Measurements from ENCODE around the gene SRGAP1.

DNA sequence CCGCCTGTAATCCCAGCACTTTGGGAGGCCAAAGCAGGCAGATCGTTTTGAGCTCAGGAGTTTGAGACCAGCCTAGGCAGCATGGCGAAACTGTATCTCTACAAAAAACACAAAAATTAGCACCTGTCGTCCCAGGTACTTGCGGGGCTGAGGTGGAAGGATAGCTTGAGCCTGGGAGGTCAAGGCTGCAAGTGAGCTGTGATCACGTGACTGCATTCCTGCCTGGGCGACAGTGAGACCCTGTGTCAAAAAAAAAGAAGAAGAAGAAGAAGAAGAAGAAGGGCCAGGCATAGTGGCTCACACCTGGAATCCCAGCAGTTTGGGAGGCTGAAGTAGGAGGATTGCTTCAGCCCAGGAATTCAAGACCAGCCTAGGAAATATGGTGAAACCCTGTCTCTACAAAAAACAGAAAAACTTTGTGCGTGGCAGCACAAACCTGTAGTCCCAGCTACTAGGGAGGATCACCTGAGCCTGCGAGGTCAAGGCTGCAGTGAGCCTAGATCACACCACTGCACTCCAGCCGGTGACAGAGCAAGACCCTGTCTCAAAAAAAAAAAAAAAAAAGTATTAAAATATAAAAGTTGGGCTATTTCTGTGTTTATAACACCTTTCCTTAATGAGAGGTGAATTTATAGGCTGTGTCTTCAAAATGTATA, 49.3 kb upstream of the SRGAP1 start:
- TF ChIP-seq, protein P1, sequence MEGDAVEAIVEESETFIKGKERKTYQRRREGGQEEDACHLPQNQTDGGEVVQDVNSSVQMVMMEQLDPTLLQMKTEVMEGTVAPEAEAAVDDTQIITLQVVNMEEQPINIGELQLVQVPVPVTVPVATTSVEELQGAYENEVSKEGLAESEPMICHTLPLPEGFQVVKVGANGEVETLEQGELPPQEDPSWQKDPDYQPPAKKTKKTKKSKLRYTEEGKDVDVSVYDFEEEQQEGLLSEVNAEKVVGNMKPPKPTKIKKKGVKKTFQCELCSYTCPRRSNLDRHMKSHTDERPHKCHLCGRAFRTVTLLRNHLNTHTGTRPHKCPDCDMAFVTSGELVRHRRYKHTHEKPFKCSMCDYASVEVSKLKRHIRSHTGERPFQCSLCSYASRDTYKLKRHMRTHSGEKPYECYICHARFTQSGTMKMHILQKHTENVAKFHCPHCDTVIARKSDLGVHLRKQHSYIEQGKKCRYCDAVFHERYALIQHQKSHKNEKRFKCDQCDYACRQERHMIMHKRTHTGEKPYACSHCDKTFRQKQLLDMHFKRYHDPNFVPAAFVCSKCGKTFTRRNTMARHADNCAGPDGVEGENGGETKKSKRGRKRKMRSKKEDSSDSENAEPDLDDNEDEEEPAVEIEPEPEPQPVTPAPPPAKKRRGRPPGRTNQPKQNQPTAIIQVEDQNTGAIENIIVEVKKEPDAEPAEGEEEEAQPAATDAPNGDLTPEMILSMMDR (IDR thresholded peaks at IDR 0.05; ENCODE audit: poor library complexity, severe bottlenecking): no peak
- TF ChIP-seq SMC3 (conservative IDR thresholded peaks at IDR 0.05; ENCODE audit: poor library complexity) (no peak), MXI1 (conservative IDR thresholded peaks at IDR 0.05; ENCODE audit: poor library complexity, severe bottlenecking) (no peak), EP300 (conservative IDR thresholded peaks at IDR 0.05; ENCODE audit: poor library complexity, severe bottlenecking) (no peak), EZH2 (IDR thresholded peaks at IDR 0.05; ENCODE audit: borderline replicate concordance, insufficient read depth, low read length, poor library complexity, severe bottlenecking) (no peak), RAD21 (conservative IDR thresholded peaks at IDR 0.05) (no peak)

Data from neural cell (in vitro differentiated cells).